T-helper 2 cell treated with Interferon-gamma antibody and Interleukin-4, amounts not matched to agents 5 μg/mL and 100 μg/mL, for 36 hours (primary cell): Measurements from ENCODE around the gene SLC1A2.

Source experiments
- DNase-seq: peaks from one replicate; pipeline ENCODE4 v3.0.0; 2021; ENCODE audit warnings: low spot score
- H3K27ac Mint-ChIP-seq: one replicate; pipeline ENCODE4 v1.8.0; 2021; ENCODE audit warnings: mild to moderate bottlenecking, mixed read lengths
- H3K27me3 Mint-ChIP-seq: one replicate; pipeline ENCODE4 v1.8.0; 2021; ENCODE audit warnings: low read depth, mixed read lengths
- H3K36me3 Mint-ChIP-seq: one replicate; pipeline ENCODE4 v1.8.0; 2021; ENCODE audit warnings: low read depth, mixed read lengths
- H3K4me1 Mint-ChIP-seq: one replicate; pipeline ENCODE4 v1.8.0; 2021; ENCODE audit warnings: low read depth, mixed read lengths
- H3K4me3 Mint-ChIP-seq: one replicate; pipeline ENCODE4 v1.8.0; 2022; ENCODE audit warnings: mild to moderate bottlenecking, moderate library complexity, mixed read lengths
- H3K9me3 Mint-ChIP-seq: one replicate; pipeline ENCODE4 v1.8.0; 2021; ENCODE audit warnings: mixed read lengths

Gene SLC1A2

DNA sequence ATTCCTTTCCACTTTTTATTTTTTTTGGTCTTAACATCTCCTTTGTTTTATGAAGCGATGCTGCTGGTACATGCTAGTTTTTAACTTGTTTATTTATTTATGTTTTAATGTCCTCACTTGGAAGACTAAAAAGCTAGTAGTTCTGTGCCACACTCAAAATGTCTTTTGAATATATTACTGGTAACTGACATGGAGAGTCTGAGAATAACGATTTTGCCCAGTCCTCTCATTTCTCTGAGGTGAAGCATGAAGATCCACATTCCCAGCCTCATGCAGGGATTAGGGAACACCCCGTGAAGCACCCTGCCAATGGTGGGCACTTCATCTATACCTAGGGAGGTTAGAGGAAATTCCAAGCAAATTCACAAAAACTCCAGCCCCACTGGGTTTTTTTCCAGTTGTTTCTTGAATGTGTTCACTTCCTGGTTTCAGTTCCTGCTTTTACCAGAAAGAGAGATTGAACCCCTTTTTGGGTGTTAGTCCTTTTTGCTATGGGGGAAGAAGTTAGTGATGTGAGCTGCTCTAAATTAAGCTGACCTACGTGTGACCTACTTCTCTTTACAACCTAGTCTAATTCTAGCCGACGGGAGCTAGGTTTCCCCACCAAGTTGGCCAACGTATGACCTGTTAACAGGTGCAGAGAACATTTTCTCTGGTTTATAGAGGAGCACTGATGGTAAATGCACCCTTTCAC lies 106.1 kb downstream of the SLC1A2 start:
- Mint-ChIP-seq H3K36me3 (no peaks in the 10 kb centered on the region), H3K27me3 (no peaks in the 10 kb centered on the region), H3K4me1 (peaks cover 3% of the 10 kb centered on the region), H3K4me3 (no peak overlapping the region), H3K27ac (no peak overlapping the region), H3K9me3 (no peaks in the 10 kb centered on the region)
- no peak for DNase-seq

- H3K4me3 Mint-ChIP-seq, result no peak overlapping the region
- no peak for DNase-seq
- no peak overlapping the region for H3K27ac Mint-ChIP-seq
- H3K27me3 Mint-ChIP-seq, result no peaks in the 10 kb centered on the region
- H3K36me3 Mint-ChIP-seq, result no peaks in the 10 kb centered on the region
- H3K9me3 Mint-ChIP-seq, result no peaks in the 10 kb centered on the region
- H3K4me1 Mint-ChIP-seq, result peaks cover under 1% of the 10 kb centered on the region
Measured at GRCh38 chr11:35311331-35311730, 108.0 kb downstream of the SLC1A2 start.

- peaks cover 14% of the 10 kb centered on the region for H3K4me1 Mint-ChIP-seq
- no peak overlapping the region for H3K4me3 Mint-ChIP-seq
- peaks cover 4% of the 10 kb centered on the region for H3K27me3 Mint-ChIP-seq
- H3K27ac Mint-ChIP-seq, result no peak overlapping the region
- no peaks in the 10 kb centered on the region for H3K36me3 Mint-ChIP-seq
- no peak for DNase-seq
- no peaks in the 10 kb centered on the region for H3K9me3 Mint-ChIP-seq
Measured at GRCh38 chr11:35308157-35308556, 111.2 kb downstream of the SLC1A2 start.

- Mint-ChIP-seq H3K4me1 (peaks cover 14% of the 10 kb centered on the region), H3K36me3 (no peaks in the 10 kb centered on the region), H3K9me3 (no peaks in the 10 kb centered on the region), H3K27me3 (peaks cover 6% of the 10 kb centered on the region), H3K27ac (no peak overlapping the region), H3K4me3 (no peak overlapping the region)
- no peak for DNase-seq
Measured at GRCh38 chr11:35307221-35307621, 112.1 kb downstream of the SLC1A2 start.

- no peak overlapping the region for H3K4me3 Mint-ChIP-seq
- peaks cover 14% of the 10 kb centered on the region for H3K4me1 Mint-ChIP-seq
- no peak for DNase-seq
- H3K27me3 Mint-ChIP-seq, result peaks cover 6% of the 10 kb centered on the region
- no peaks in the 10 kb centered on the region for H3K36me3 Mint-ChIP-seq
- H3K9me3 Mint-ChIP-seq, result no peaks in the 10 kb centered on the region
- H3K27ac Mint-ChIP-seq, result no peak overlapping the region
Measured at GRCh38 chr11:35305670-35306382, 113.5 kb downstream of the SLC1A2 start.

- Mint-ChIP-seq H3K9me3 (no peaks in the 10 kb centered on the region), H3K36me3 (no peaks in the 10 kb centered on the region), H3K27ac (no peak overlapping the region), H3K27me3 (peaks cover 6% of the 10 kb centered on the region), H3K4me3 (no peak overlapping the region), H3K4me1 (peaks cover 14% of the 10 kb centered on the region)
- no peak for DNase-seq
Measured at GRCh38 chr11:35304900-35305460, 114.4 kb downstream of the SLC1A2 start.

DNA sequence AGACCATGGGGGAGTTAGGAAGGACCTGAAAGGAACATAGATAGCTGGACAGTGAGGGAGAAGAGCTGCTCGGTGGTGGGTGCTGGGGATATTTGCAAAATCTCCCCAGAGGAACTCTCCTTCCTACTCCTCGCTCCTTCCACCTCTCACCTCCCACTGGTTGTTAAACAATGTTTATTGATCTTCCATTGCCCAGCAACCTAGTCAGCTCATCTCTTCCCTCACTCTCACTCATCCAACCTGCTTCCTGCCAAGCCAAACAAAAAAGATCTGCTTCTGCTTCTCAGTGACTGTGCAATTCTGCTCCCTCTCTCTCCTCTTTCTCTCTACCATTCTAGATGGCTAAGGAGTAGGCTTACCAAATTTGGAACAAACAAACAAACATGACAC lies 115.0 kb downstream of the SLC1A2 start:
- H3K27ac Mint-ChIP-seq, result no peak overlapping the region

GRCh38 chr11:35303596-35304385 lies 115.6 kb downstream of the SLC1A2 start:
- no peak overlapping the region for H3K27ac Mint-ChIP-seq
- peaks cover 9% of the 10 kb centered on the region for H3K27me3 Mint-ChIP-seq
- no peak overlapping the region for H3K4me3 Mint-ChIP-seq
- peaks cover 14% of the 10 kb centered on the region for H3K4me1 Mint-ChIP-seq
- no peaks in the 10 kb centered on the region for H3K36me3 Mint-ChIP-seq
- no peaks in the 10 kb centered on the region for H3K9me3 Mint-ChIP-seq
- no peak for DNase-seq

More for the DNA sequence above, 115.0 kb downstream of the SLC1A2 start:
- H3K36me3 Mint-ChIP-seq, result no peaks in the 10 kb centered on the region
- H3K9me3 Mint-ChIP-seq, result no peaks in the 10 kb centered on the region
- peaks cover 14% of the 10 kb centered on the region for H3K4me1 Mint-ChIP-seq
- no peak overlapping the region for H3K4me3 Mint-ChIP-seq
- H3K27me3 Mint-ChIP-seq, result peaks cover 8% of the 10 kb centered on the region
- DNase-seq, result no peak

GRCh38 chr11:35302398-35302797 lies 117.0 kb downstream of the SLC1A2 start:
- peaks cover 12% of the 10 kb centered on the region for H3K27me3 Mint-ChIP-seq
- DNase-seq, result no peak
- H3K4me3 Mint-ChIP-seq, result no peak overlapping the region
- no peak overlapping the region for H3K27ac Mint-ChIP-seq
- H3K36me3 Mint-ChIP-seq, result no peaks in the 10 kb centered on the region
- no peaks in the 10 kb centered on the region for H3K9me3 Mint-ChIP-seq
- H3K4me1 Mint-ChIP-seq, result peaks cover 14% of the 10 kb centered on the region

DNA sequence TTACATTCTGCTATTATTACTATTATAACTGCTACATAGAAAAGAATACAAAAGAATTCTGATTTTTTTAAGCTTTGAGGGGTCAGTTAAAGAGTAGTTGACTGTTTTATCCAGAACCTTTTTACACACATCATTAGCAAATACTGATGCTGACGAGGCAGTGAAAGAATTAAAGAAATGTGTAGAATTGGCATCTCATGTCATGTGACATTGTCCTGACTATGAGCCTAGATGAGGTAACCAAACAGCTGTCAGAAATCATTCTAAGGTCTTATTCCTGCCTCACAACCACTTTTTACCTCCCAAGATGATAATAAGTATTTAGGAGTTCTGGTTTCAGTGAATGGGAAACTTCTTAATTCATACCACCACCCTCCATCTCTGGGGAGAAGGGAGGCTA lies 121.0 kb downstream of the SLC1A2 start:
- Mint-ChIP-seq H3K27ac (no peak overlapping the region), H3K4me3 (no peak overlapping the region), H3K9me3 (no peaks in the 10 kb centered on the region), H3K36me3 (no peaks in the 10 kb centered on the region), H3K4me1 (peaks cover 2% of the 10 kb centered on the region), H3K27me3 (peaks cover 28% of the 10 kb centered on the region)
- no peak for DNase-seq

DNA sequence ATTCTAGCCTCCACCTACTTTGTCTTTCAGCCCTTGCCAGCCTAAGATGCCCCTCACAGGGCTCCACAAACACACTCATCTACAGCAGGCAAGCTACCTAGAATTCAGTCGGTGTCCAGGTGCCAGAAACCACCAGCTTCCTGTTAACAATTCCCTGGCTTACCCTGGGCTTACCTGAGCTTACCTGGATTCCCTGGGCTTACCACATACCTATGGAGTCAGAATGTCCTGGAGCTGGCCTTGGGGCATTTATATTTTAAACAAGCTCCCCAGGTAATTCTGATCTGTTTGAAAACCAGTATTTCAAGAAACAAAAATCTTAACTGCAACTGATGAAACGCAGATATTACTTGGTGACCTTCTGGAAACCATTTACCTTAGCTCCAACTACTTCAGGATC lies 123.6 kb downstream of the SLC1A2 start:
- H3K4me3 Mint-ChIP-seq, result no peak overlapping the region
- DNase-seq, result no peak
- H3K27ac Mint-ChIP-seq, result no peak overlapping the region
- peaks cover 15% of the 10 kb centered on the region for H3K4me1 Mint-ChIP-seq
- peaks cover 26% of the 10 kb centered on the region for H3K27me3 Mint-ChIP-seq
- H3K36me3 Mint-ChIP-seq, result no peaks in the 10 kb centered on the region
- H3K9me3 Mint-ChIP-seq, result no peaks in the 10 kb centered on the region

- H3K9me3 Mint-ChIP-seq, result no peaks in the 10 kb centered on the region
- H3K4me3 Mint-ChIP-seq, result no peak overlapping the region
- no peaks in the 10 kb centered on the region for H3K36me3 Mint-ChIP-seq
- peaks cover 27% of the 10 kb centered on the region for H3K4me1 Mint-ChIP-seq
- DNase-seq, result no peak
- peaks cover 24% of the 10 kb centered on the region for H3K27me3 Mint-ChIP-seq
- H3K27ac Mint-ChIP-seq, result no peak overlapping the region
Measured at GRCh38 chr11:35293699-35294098, 125.7 kb downstream of the SLC1A2 start.

DNA sequence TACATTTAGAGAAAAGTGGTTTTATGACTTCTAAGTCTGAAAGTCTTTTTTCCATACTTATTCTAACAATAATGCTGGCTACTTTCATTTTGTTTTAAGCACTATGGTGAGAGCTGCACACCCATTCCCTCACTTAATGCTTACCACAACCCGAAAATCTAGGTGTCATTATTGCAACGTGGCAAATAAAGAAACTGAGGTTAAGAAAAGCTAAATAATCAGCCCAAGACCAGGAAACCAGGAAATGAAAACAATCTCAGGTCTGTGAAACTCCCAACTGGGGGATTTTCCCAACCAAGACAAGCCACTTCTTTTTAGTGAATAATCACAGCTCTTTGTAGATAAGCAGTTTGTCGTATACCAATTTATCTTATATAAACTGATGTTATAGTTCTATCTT lies 126.3 kb downstream of the SLC1A2 start:
- H3K27me3 Mint-ChIP-seq, result peaks cover 24% of the 10 kb centered on the region
- DNase-seq, result no peak
- H3K4me3 Mint-ChIP-seq, result no peak overlapping the region
- no peak overlapping the region for H3K27ac Mint-ChIP-seq
- H3K9me3 Mint-ChIP-seq, result no peaks in the 10 kb centered on the region
- H3K4me1 Mint-ChIP-seq, result peaks cover 29% of the 10 kb centered on the region
- no peaks in the 10 kb centered on the region for H3K36me3 Mint-ChIP-seq

DNA sequence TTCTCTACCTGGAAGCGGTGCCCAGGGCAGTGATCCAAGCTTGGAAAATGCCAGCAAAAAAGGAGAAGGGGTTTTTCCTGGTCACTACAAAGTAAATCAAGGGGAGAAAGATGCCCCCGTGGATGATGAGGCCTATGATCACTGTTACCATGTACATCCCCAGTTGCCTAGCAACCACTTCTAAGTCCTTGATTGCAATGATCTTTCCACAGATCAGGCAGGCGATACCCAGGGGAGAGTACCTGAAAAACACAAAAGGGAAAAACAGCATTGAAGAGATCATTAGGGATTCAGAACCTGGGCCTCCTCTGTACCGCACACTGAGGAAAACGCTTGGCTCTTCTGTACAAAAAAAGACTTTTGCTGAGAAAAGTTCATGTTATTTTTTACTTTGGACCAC lies 127.1 kb downstream of the SLC1A2 start:
- Mint-ChIP-seq H3K4me3 (no peak overlapping the region), H3K36me3 (no peaks in the 10 kb centered on the region), H3K4me1 (peaks cover 29% of the 10 kb centered on the region), H3K27me3 (peaks cover 19% of the 10 kb centered on the region), H3K27ac (no peak overlapping the region), H3K9me3 (no peaks in the 10 kb centered on the region)
- no peak for DNase-seq
